ENCODE measurements around the gene STAB1. TPM values are rescaled to one million over a fixed set of nuclear protein-coding genes. Genes with fewer than 3 reads are reported as not detected.

Gene STAB1
- polyA plus RNA-seq (2013, experiment 1 of 2): 14.5 TPM
- polyA plus RNA-seq (2013, experiment 2 of 2): 8.7 TPM

DNA sequence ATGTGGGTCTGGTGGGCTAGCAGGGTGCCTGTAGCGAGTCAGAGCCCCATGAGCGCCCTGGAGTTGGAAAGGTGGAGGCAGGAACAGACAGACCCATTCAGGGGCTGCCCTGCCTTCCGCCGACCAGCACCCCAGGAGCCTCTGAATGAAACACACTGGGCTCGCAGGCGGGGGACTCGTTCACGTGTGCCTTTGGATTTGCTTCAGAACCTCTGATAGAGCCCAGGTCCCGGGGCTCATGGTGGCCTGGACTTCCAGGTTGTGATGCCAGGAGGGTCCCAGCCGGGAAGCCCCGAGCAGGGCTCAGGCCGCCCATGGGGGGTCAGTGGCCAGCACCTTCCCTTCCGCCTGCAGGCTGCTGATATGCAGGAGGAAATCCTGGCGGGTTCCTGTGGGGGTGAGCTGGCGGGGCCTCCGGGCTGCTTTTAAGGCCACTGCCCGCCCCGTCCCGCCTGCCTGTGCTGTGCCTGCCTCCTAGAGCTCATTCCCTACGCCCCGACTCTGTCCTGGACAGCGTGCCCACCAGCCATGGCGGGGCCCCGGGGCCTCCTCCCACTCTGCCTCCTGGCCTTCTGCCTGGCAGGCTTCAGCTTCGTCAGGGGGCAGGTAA is at the start of gene STAB1:
TSS of gene STAB1 (plus strand) at position 453 of the 610 bp plus-strand sequence. CDS start at position 529, 76 bp downstream.
- no peak within 1 kb of the TSS for H3K4me3 ChIP-seq (ENCODE audit: extremely low read depth, insufficient read depth, low read length, poor library complexity, severe bottlenecking)
- H3K9me3 ChIP-seq (ENCODE audit: control insufficient read depth, low read length): no peaks in the 10 kb centered on the region
- peaks cover 18% of the 10 kb centered on the region for H3K4me1 ChIP-seq (ENCODE audit: control insufficient read depth, insufficient read depth, low read length, poor library complexity, severe bottlenecking)
- WGBS, 2 experiments (ENCODE audit: insufficient coverage in 2 of 2): 81 to 84% methylated on average over 19 to 22 of the region's 25 CpGs
- H3K27ac ChIP-seq (ENCODE audit: low read depth, low read length, severe bottlenecking): peak within 1 kb of the TSS; percentile 29
- peaks cover 33% of the 10 kb centered on the region for H3K36me3 ChIP-seq (ENCODE audit: control insufficient read depth, insufficient read depth, low read length)

- H3K27ac ChIP-seq (ENCODE audit: low read depth, low read length, severe bottlenecking): no peak overlapping the region
These were observed 49.1 kb upstream of the STAB1 start for GRCh38 chr3:52446042-52446441.

GRCh38 chr3:52446631-52447511 is 48.3 kb upstream of the STAB1 start:
- Histone ChIP-seq H3K36me3 (ENCODE audit: control insufficient read depth, insufficient read depth, low read length) (no peaks in the 10 kb centered on the region), H3K27ac (ENCODE audit: low read depth, low read length, severe bottlenecking) (no peak overlapping the region), H3K9me3 (ENCODE audit: control insufficient read depth, low read length) (no peaks in the 10 kb centered on the region), H3K4me1 (ENCODE audit: control insufficient read depth, insufficient read depth, low read length, poor library complexity, severe bottlenecking) (peaks cover 17% of the 10 kb centered on the region), H3K4me3 (ENCODE audit: extremely low read depth, insufficient read depth, low read length, poor library complexity, severe bottlenecking) (no peak overlapping the region)
- 33 to 40% methylated on average over 11 to 13 of the region's 13 CpGs for WGBS, 2 experiments (ENCODE audit: insufficient coverage in 2 of 2)

More at GRCh38 chr3:52446042-52446441, 49.1 kb upstream of the STAB1 start:
- WGBS, 2 experiments (ENCODE audit: insufficient coverage in 2 of 2): 88 to 93% methylated on average over 2 to 3 of the region's 4 CpGs
- no peak overlapping the region for H3K4me3 ChIP-seq (ENCODE audit: extremely low read depth, insufficient read depth, low read length, poor library complexity, severe bottlenecking)
- no peaks in the 10 kb centered on the region for H3K36me3 ChIP-seq (ENCODE audit: control insufficient read depth, insufficient read depth, low read length)
- H3K4me1 ChIP-seq (ENCODE audit: control insufficient read depth, insufficient read depth, low read length, poor library complexity, severe bottlenecking): peaks cover 17% of the 10 kb centered on the region
- no peaks in the 10 kb centered on the region for H3K9me3 ChIP-seq (ENCODE audit: control insufficient read depth, low read length)

DNA sequence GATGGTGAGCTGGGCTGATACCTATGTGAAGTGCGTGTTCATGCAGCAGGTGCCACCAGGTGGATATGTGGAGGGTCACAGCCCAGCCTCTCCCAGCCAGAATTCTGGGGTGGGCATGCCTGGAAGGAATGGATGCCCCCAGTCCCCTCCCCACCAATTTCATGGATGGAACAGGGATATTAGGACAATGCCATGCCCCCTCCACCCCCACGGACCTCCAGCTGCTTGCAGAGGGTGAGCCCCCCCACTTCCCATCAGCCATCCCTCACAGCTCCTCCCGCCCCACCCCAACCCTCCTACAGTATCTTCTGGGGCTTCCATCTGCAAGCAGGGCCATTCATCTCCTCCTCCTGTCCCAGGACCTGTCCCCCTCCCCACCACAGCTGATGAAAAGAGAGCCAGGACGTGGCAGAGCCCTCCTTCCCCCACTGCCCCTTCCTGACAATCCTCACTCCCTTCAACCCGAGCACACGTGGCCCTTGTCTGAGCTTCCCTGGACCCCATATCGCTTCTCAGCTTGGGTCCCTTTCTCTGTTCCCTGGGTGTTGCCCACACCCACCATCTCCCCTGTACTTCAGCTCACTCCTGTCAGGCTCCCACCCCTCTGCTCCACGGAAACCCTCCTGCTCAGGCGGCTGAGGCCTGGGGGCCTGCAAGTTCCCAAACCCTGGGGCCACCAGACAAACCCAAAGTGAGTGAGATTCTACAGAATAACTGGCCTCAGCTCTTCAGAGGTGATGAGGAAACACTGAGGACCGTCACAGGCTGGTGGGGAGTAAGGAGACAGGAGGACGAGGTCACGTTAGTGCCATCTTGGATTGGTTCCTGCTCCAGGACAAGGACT is 47.4 kb upstream of the STAB1 start:
- Histone ChIP-seq H3K36me3 (ENCODE audit: control insufficient read depth, insufficient read depth, low read length) (no peaks in the 10 kb centered on the region), H3K9me3 (ENCODE audit: control insufficient read depth, low read length) (no peaks in the 10 kb centered on the region), H3K4me1 (ENCODE audit: control insufficient read depth, insufficient read depth, low read length, poor library complexity, severe bottlenecking) (peaks cover 18% of the 10 kb centered on the region), H3K4me3 (ENCODE audit: extremely low read depth, insufficient read depth, low read length, poor library complexity, severe bottlenecking) (no peak overlapping the region), H3K27ac (ENCODE audit: low read depth, low read length, severe bottlenecking) (no peak overlapping the region)
- WGBS, 2 experiments (ENCODE audit: insufficient coverage in 2 of 2): 83 to 84% methylated on average over 8 to 10 of the region's 12 CpGs

- 93 to 94% methylated on average over 8 of the region's 11 CpGs for WGBS, 2 experiments (ENCODE audit: insufficient coverage in 2 of 2)
- peak overlapping the region; percentile 36 for H3K27ac ChIP-seq (ENCODE audit: low read depth, low read length, severe bottlenecking)
- H3K4me1 ChIP-seq (ENCODE audit: control insufficient read depth, insufficient read depth, low read length, poor library complexity, severe bottlenecking): peaks cover 27% of the 10 kb centered on the region
- no peak overlapping the region for H3K4me3 ChIP-seq (ENCODE audit: extremely low read depth, insufficient read depth, low read length, poor library complexity, severe bottlenecking)
- H3K9me3 ChIP-seq (ENCODE audit: control insufficient read depth, low read length): no peaks in the 10 kb centered on the region
- H3K36me3 ChIP-seq (ENCODE audit: control insufficient read depth, insufficient read depth, low read length): no peaks in the 10 kb centered on the region
These were observed 44.5 kb upstream of the STAB1 start for GRCh38 chr3:52450489-52451236.

- Histone ChIP-seq H3K9me3 (ENCODE audit: control insufficient read depth, low read length) (no peaks in the 10 kb centered on the region), H3K4me1 (ENCODE audit: control insufficient read depth, insufficient read depth, low read length, poor library complexity, severe bottlenecking) (peaks cover 27% of the 10 kb centered on the region), H3K4me3 (ENCODE audit: extremely low read depth, insufficient read depth, low read length, poor library complexity, severe bottlenecking) (no peak overlapping the region), H3K27ac (ENCODE audit: low read depth, low read length, severe bottlenecking) (no peak overlapping the region), H3K36me3 (ENCODE audit: control insufficient read depth, insufficient read depth, low read length) (no peaks in the 10 kb centered on the region)
- WGBS, 2 experiments (ENCODE audit: insufficient coverage in 2 of 2): 91 to 93% methylated on average over 20 to 24 of the region's 24 CpGs
These were observed 43.7 kb upstream of the STAB1 start for GRCh38 chr3:52451237-52452083.

- 91 to 100% methylated on average over 3 to 5 of the region's 6 CpGs for WGBS, 2 experiments (ENCODE audit: insufficient coverage in 2 of 2)
- no peak overlapping the region for H3K4me3 ChIP-seq (ENCODE audit: extremely low read depth, insufficient read depth, low read length, poor library complexity, severe bottlenecking)
- H3K27ac ChIP-seq (ENCODE audit: low read depth, low read length, severe bottlenecking): no peak overlapping the region
- no peaks in the 10 kb centered on the region for H3K9me3 ChIP-seq (ENCODE audit: control insufficient read depth, low read length)
- peaks cover 27% of the 10 kb centered on the region for H3K4me1 ChIP-seq (ENCODE audit: control insufficient read depth, insufficient read depth, low read length, poor library complexity, severe bottlenecking)
- H3K36me3 ChIP-seq (ENCODE audit: control insufficient read depth, insufficient read depth, low read length): peaks cover 6% of the 10 kb centered on the region
These were observed 43.0 kb upstream of the STAB1 start for GRCh38 chr3:52452126-52452525.

GRCh38 chr3:52452570-52453221 is 42.4 kb upstream of the STAB1 start:
- no peak overlapping the region for H3K4me3 ChIP-seq (ENCODE audit: extremely low read depth, insufficient read depth, low read length, poor library complexity, severe bottlenecking)
- no peaks in the 10 kb centered on the region for H3K9me3 ChIP-seq (ENCODE audit: control insufficient read depth, low read length)
- WGBS, 2 experiments (ENCODE audit: insufficient coverage in 2 of 2): 78 to 82% methylated on average over 9 to 10 of the region's 11 CpGs
- peaks cover 12% of the 10 kb centered on the region for H3K36me3 ChIP-seq (ENCODE audit: control insufficient read depth, insufficient read depth, low read length)
- no peak overlapping the region for H3K27ac ChIP-seq (ENCODE audit: low read depth, low read length, severe bottlenecking)
- peaks cover 27% of the 10 kb centered on the region for H3K4me1 ChIP-seq (ENCODE audit: control insufficient read depth, insufficient read depth, low read length, poor library complexity, severe bottlenecking)

All from mesodermal cell (in vitro differentiated cells).